HL-60 (cell line): ENCODE data around the gene GAB4.

Source experiments
- DNase-seq, 2 experiments: peaks; one replicate each; pipeline ENCODE4 v3.0.0-alpha.2; 2010 to 2020; ENCODE audit warnings: low read depth in 1 of 2, low spot score in 1 of 2
- H3K27ac ChIP-seq: fragments of 250-450 bp; sonication (Bioruptor Pico); replicated peaks from 2 replicates; pipeline ENCODE4 v1.5.1; 2020; ENCODE audit warnings: mild to moderate bottlenecking, moderate library complexity
- H3K27me3 ChIP-seq: fragments of 250-450 bp; sonication (Bioruptor Pico); 2 replicates; pipeline ENCODE4 v1.5.1; 2021; ENCODE audit warnings: mild to moderate bottlenecking, moderate library complexity; ENCODE audit not compliant: insufficient read depth, poor library complexity, severe bottlenecking
- H3K4me3 ChIP-seq: replicated peaks from 2 replicates; pipeline ENCODE4 v1.5.1; 2011; ENCODE audit warnings: mild to moderate bottlenecking, control low read depth, low read length; ENCODE audit not compliant: insufficient read depth
- CTCF ChIP-seq: IDR thresholded peaks from one replicate; pipeline ENCODE4 v1.5.1; 2011; ENCODE audit warnings: low read length, control low read depth, inconsistent platforms; ENCODE audit not compliant: insufficient read depth
- GABPA ChIP-seq: IDR thresholded peaks from 2 replicates; pipeline ENCODE4 v1.6.1; 2012; ENCODE audit warnings: low read depth
- POLR2AphosphoS5 ChIP-seq: IDR thresholded peaks from 2 replicates; pipeline ENCODE4 v1.6.1; 2012; ENCODE audit warnings: low read depth
- REST ChIP-seq: IDR thresholded peaks from 2 replicates; pipeline ENCODE4 v1.6.1; 2012; ENCODE audit warnings: low read depth; ENCODE audit not compliant: insufficient replicate concordance
- SPI1 ChIP-seq: IDR thresholded peaks from 2 replicates; pipeline ENCODE4 v1.6.1; 2012; ENCODE audit warnings: low read depth, mild to moderate bottlenecking, borderline replicate concordance

GAB4 gene

GRCh38 chr22:16932577-16932976 is 75.4 kb downstream of the GAB4 start:
- H3K4me3 ChIP-seq, result no peak overlapping the region
- no peak for DNase-seq
- no peak for TF ChIP-seq CTCF
- TF ChIP-seq REST, result no peak
- TF ChIP-seq SPI1, result no peak
- no peak for TF ChIP-seq POLR2AphosphoS5
- no peak for TF ChIP-seq GABPA

GRCh38 chr22:16925407-16925966 is 82.5 kb downstream of the GAB4 start:
- Histone ChIP-seq H3K27me3 (peaks cover 11% of the 10 kb centered on the region), H3K27ac (no peak overlapping the region), H3K4me3 (no peak overlapping the region)
- TF ChIP-seq GABPA (no peak), CTCF (no peak), REST (no peak), SPI1 (no peak), POLR2AphosphoS5 (no peak)
- no peak for DNase-seq

More at GRCh38 chr22:16932577-16932976, 75.4 kb downstream of the GAB4 start:
- Histone ChIP-seq H3K27ac (no peak overlapping the region), H3K27me3 (peaks cover 3% of the 10 kb centered on the region)

GRCh38 chr22:16922706-16923105 is 85.3 kb downstream of the GAB4 start:
- H3K27ac ChIP-seq, result no peak overlapping the region
- TF ChIP-seq GABPA (no peak), POLR2AphosphoS5 (no peak), CTCF (no peak), REST (no peak), SPI1 (no peak)
- H3K27me3 ChIP-seq, result peaks cover 11% of the 10 kb centered on the region
- H3K4me3 ChIP-seq, result no peak overlapping the region
- DNase-seq, result no peak
